Loucy (cell line): ENCODE results near the gene BRCA1.
"Not testable (repeated sequence)": the region's sequence is repeated elsewhere in the genome, so short reads cannot be mapped to it uniquely, and the experiment has no call there.

Experiments
- H2AFZ ChIP-seq: fragments of 200-600 bp; sonication (generic); 2 replicates; pipeline ENCODE4 v1.6.0; 2016; ENCODE audit warnings: antibody characterized with exemption, mild to moderate bottlenecking, low read length, moderate library complexity
- H3F3A ChIP-seq: fragments of 200-600 bp; 2 replicates; pipeline ENCODE4 v1.6.0; 2016; ENCODE audit warnings: antibody characterized with exemption, low read depth, mild to moderate bottlenecking
- H3K27me3 ChIP-seq: fragments of 200-600 bp; sonication (generic); 2 replicates; pipeline ENCODE4 v1.6.1; 2014; ENCODE audit warnings: low read length, mild to moderate bottlenecking; ENCODE audit not compliant: insufficient read depth, poor library complexity, severe bottlenecking
- H3K36me3 ChIP-seq: fragments of 200-600 bp; sonication (generic); 2 replicates; pipeline ENCODE4 v1.6.1; 2016; ENCODE audit warnings: low read length; ENCODE audit not compliant: insufficient read depth
- H3K4me1 ChIP-seq: fragments of 200-600 bp; sonication (generic); 2 replicates; pipeline ENCODE4 v1.5.1; 2014; ENCODE audit warnings: low read length, mild to moderate bottlenecking; ENCODE audit not compliant: insufficient read depth, poor library complexity, severe bottlenecking
- H3K4me2 ChIP-seq: fragments of 200-600 bp; sonication (generic); 2 replicates; pipeline ENCODE4 v1.6.0; 2014; ENCODE audit warnings: antibody characterized with exemption, low read length, low read depth, mild to moderate bottlenecking; ENCODE audit not compliant: poor library complexity, severe bottlenecking
- H3K4me3 ChIP-seq: fragments of 200-600 bp; sonication (generic); 2 replicates; pipeline ENCODE4 v1.5.1; 2014; ENCODE audit warnings: low read length, mild to moderate bottlenecking, mixed read lengths; ENCODE audit not compliant: poor library complexity, severe bottlenecking
- H3K79me2 ChIP-seq: fragments of 200-600 bp; sonication (generic); 2 replicates; pipeline ENCODE4 v1.6.1; 2014; ENCODE audit warnings: low read length; ENCODE audit not compliant: insufficient read depth
- H3K9ac ChIP-seq: fragments of 200-600 bp; sonication (generic); 2 replicates; pipeline ENCODE4 v1.6.0; 2014; ENCODE audit warnings: mild to moderate bottlenecking, low read depth, low read length, moderate library complexity; ENCODE audit not compliant: poor library complexity, severe bottlenecking
- H3K9me2 ChIP-seq: fragments of 200-600 bp; sonication (generic); replicated peaks from 2 replicates; pipeline ENCODE4 v1.6.1; 2016; ENCODE audit warnings: low read depth, low read length, mixed read lengths
- H3K9me3 ChIP-seq: fragments of 200-600 bp; sonication (generic); 2 replicates; pipeline ENCODE4 v1.6.1; 2014; ENCODE audit warnings: mild to moderate bottlenecking, antibody characterized with exemption, low read length, low read depth; ENCODE audit not compliant: insufficient read depth
- H4K20me1 ChIP-seq: fragments of 200-600 bp; sonication (generic); 2 replicates; pipeline ENCODE4 v1.6.0; 2014; ENCODE audit warnings: antibody characterized with exemption, low read length, mild to moderate bottlenecking; ENCODE audit not compliant: insufficient read depth, poor library complexity, severe bottlenecking
- EZH2phosphoT487 ChIP-seq: fragments of 200-600 bp; IDR thresholded peaks from 2 replicates; pipeline ENCODE4 v1.6.1; 2018; ENCODE audit warnings: antibody characterized with exemption, mild to moderate bottlenecking, moderate library complexity, borderline replicate concordance
- TF ChIP-seq, protein P1 (sequence below): fragments of 200-600 bp; sonication (generic); conservative IDR thresholded peaks from 2 replicates; pipeline ENCODE4 v1.5.1; 2014; ENCODE audit warnings: mild to moderate bottlenecking, antibody characterized with exemption, low read length

BRCA1 gene

DNA sequence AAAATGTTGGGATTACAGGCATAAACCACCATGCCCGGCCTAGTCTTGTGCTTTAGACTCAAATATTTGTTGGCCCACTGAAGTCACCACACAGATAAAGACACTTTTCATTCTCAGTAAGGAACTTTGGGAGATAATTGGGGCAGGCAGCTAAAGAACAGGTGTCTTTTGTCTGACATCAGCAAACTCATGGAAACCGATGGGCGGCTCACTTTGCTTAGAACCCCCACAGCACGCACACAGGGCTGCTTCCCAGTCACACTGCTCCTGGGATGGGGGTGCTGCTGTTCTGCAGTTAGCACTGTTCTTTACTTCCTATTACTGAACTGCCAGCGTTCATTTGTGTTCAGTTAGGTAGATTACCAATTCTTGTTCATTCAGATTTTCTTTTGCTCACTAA is 18.0 kb upstream of the BRCA1 start:
- Histone ChIP-seq H3K4me1 (no peaks in the 10 kb centered on the region), H3K27me3 (no peaks in the 10 kb centered on the region), H3K36me3 (no peaks in the 10 kb centered on the region), H3K9me2 (no peaks in the 10 kb centered on the region), H3K9ac (no peak overlapping the region), H3K4me2 (no peak overlapping the region), H2AFZ (no peak overlapping the region), H3K79me2 (no peaks in the 10 kb centered on the region), H3K4me3 (no peak overlapping the region), H4K20me1 (no peaks in the 10 kb centered on the region), H3F3A (no peaks in the 10 kb centered on the region), H3K9me3 (no peaks in the 10 kb centered on the region)
- TF ChIP-seq, protein P1, sequence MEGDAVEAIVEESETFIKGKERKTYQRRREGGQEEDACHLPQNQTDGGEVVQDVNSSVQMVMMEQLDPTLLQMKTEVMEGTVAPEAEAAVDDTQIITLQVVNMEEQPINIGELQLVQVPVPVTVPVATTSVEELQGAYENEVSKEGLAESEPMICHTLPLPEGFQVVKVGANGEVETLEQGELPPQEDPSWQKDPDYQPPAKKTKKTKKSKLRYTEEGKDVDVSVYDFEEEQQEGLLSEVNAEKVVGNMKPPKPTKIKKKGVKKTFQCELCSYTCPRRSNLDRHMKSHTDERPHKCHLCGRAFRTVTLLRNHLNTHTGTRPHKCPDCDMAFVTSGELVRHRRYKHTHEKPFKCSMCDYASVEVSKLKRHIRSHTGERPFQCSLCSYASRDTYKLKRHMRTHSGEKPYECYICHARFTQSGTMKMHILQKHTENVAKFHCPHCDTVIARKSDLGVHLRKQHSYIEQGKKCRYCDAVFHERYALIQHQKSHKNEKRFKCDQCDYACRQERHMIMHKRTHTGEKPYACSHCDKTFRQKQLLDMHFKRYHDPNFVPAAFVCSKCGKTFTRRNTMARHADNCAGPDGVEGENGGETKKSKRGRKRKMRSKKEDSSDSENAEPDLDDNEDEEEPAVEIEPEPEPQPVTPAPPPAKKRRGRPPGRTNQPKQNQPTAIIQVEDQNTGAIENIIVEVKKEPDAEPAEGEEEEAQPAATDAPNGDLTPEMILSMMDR = no peak
- no peak for TF ChIP-seq EZH2phosphoT487

DNA sequence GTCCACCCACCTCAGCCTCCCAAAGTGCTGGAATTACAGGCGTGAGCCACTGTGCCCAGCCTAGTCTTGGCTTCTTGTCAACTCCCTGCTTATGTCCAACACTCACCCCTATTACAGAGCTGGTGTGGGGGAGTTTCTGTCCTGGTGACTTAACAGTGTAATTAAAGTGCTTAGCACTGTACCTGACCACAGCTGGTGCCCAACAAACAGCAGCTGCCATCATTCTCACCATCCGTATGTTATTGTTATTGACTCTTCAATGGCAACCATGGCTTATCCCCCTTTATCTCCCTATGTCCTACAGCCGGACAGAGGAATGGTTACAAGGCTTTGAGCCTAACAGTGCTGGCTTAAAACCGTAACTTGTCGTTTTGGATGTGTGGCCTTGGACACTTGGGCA is 17.0 kb upstream of the BRCA1 start:
- no peaks in the 10 kb centered on the region for H3K9me2 ChIP-seq
- no peaks in the 10 kb centered on the region for H3F3A ChIP-seq
- no peaks in the 10 kb centered on the region for H3K36me3 ChIP-seq
- H3K9me3 ChIP-seq = no peaks in the 10 kb centered on the region
- no peaks in the 10 kb centered on the region for H3K4me1 ChIP-seq
- TF ChIP-seq, protein P1 = no peak
- TF ChIP-seq EZH2phosphoT487 = no peak
- H3K27me3 ChIP-seq = no peaks in the 10 kb centered on the region
- H3K79me2 ChIP-seq = no peaks in the 10 kb centered on the region
- no peak overlapping the region for H3K4me3 ChIP-seq
- H2AFZ ChIP-seq = no peak overlapping the region
- no peak overlapping the region for H3K9ac ChIP-seq
- no peaks in the 10 kb centered on the region for H4K20me1 ChIP-seq
- H3K4me2 ChIP-seq = no peak overlapping the region

DNA sequence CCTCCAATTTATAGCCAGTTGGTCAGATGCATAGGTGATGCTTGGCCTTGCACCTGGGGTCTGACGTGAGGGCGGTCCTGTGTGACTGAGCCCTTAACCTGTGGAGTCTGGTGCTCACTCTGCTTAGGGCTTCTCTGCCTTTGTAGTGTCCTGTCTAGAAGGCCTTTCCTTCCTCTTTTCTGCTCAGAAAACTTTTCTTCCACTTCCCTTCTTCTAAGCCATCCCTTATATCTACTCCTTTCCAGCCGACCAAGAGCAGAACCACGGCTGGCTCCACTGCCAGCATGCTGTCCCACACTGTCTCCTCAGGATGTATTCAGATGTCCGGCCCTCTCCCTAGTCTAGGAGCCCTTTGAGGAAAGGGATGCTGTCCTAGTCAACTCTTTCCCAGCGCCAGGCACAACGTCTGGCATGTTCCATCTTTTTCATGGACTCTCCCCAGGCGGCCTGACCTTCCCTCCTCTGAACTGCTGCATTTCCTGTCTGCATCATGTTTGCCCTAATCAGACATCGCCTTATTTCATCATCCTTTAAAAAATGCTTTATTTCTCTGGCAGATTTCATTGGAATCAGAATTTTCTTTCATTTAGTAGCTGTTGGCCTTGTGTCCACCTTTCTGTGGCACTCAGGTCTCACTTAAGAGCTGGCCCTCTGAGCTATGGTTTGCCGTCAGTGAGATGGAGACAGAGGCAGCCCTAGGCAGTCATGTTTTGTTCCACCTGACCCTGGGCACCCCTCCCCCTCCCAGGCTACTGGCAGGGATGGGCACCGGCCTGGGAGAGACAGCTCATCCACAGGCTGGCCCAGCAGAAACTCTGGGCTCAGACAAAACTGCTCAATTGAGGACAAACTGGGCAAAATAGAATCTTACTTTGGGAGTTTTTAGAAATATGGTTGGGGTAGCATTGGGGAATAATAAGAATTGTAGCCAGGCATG is 15.5 kb upstream of the BRCA1 start:
- TF ChIP-seq, protein P1 = no peak
- no peak for TF ChIP-seq EZH2phosphoT487
- Histone ChIP-seq H3K36me3 (no peaks in the 10 kb centered on the region), H3K4me3 (no peak overlapping the region), H3K9me2 (no peaks in the 10 kb centered on the region), H3K9ac (no peak overlapping the region), H2AFZ (no peak overlapping the region), H3K9me3 (no peaks in the 10 kb centered on the region), H3K27me3 (no peaks in the 10 kb centered on the region), H3K4me2 (no peak overlapping the region), H3K4me1 (peaks cover 5% of the 10 kb centered on the region), H4K20me1 (no peaks in the 10 kb centered on the region), H3K79me2 (no peaks in the 10 kb centered on the region), H3F3A (0 out of 2 replicates have a peak, but pooled peaks cover 3% of the 10 kb centered on the region)

DNA sequence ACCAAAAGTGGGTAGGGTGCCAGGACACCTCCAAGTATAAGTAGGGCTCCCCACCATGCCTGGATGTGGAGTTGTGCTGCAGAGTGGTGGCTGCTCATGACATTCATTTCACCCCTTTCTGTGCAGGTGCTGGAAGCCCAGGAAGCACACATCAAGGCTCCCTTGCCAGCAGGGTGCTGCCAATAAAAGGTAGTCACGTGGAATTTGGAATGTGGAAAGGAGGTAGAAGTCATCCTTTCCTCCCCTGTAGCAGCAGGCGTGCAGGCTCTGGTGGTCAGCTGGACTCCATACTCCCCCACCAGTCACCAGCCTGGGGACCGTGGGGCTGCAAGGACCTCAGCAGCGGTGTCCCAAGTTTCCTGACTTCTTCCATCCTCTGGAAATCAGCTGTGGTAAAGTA is 13.4 kb upstream of the BRCA1 start:
- not testable (repeated sequence) for H4K20me1 ChIP-seq, H3F3A ChIP-seq, H3K9ac ChIP-seq, H3K36me3 ChIP-seq, H3K4me3 ChIP-seq, H3K9me2 ChIP-seq, H3K27me3 ChIP-seq, H3K4me2 ChIP-seq, H3K79me2 ChIP-seq, H3K9me3 ChIP-seq, H2AFZ ChIP-seq
- peaks cover 12% of the 10 kb centered on the region for H3K4me1 ChIP-seq

DNA sequence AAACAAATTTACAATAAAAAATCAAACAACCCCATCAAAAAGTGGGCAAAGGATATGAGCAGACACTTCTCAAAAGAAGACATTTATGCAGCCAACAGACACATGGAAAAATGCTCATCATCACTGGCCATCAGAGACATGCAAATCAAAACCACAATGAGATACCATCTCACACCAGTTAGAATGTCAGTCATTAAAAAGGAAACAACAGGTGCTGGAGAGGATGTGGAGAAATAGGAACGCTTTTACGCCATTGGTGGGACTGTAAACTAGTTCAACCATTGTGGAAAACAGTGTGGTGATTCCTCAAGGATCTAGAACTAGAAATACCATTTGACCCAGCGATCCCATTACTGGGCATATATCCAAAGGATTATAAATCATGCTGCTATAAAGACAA is 11.4 kb upstream of the BRCA1 start:
- H3K9me3 ChIP-seq, H2AFZ ChIP-seq, H3K4me3 ChIP-seq, H4K20me1 ChIP-seq, H3K9ac ChIP-seq, H3F3A ChIP-seq, H3K36me3 ChIP-seq, H3K79me2 ChIP-seq, H3K27me3 ChIP-seq, H3K9me2 ChIP-seq: not testable (repeated sequence)
- H3K4me2 ChIP-seq = peak overlapping the region; percentile 55
- H3K4me1 ChIP-seq = peaks cover 12% of the 10 kb centered on the region
